Psoas muscle (tissue), 8 donors: ENCODE results near the gene KRTAP3-1. TPM values are rescaled to one million over a fixed set of nuclear protein-coding genes. Genes with fewer than 3 reads are reported as not detected.

ENCODE experiments used
- ATAC-seq, 4 donors: fragments of 200-7000 bp; cut with Tn5 transposase; one replicate each; pipeline ENCODE4 v1.9.1; 2020; ENCODE audit warnings: moderate library complexity in 3 of 4, mild to moderate bottlenecking in 2 of 4
- DNase-seq, 2 donors: peaks; one replicate each; pipeline ENCODE4 v3.0.0-alpha.2; 2020
- H3K27ac ChIP-seq: fragments of 200-600 bp; one replicate; pipeline ENCODE4 v1.8.0; 2022
- H3K27me3 ChIP-seq, 3 donors: fragments of 200-600 bp in 1 of 3; one replicate each; pipeline versions ENCODE4 v1.6.1 to v1.8.0; 2013 to 2022; ENCODE audit warnings: low read length in 2 of 3, mild to moderate bottlenecking in 2 of 3, moderate library complexity in 1 of 3; ENCODE audit not compliant: insufficient read depth in 3 of 3
- H3K36me3 ChIP-seq, 2 donors: fragments of 200-600 bp in 1 of 2; one replicate each; pipeline versions ENCODE4 v1.6.1 to v1.8.0; 2013 to 2022; ENCODE audit warnings: low read depth in 1 of 2, mild to moderate bottlenecking in 1 of 2, moderate library complexity in 1 of 2; ENCODE audit not compliant: insufficient read depth in 1 of 2
- H3K4me1 ChIP-seq: fragments of 200-600 bp; one replicate; pipeline ENCODE4 v1.8.0; 2022
- H3K4me3 ChIP-seq: fragments of 200-600 bp; one replicate; pipeline ENCODE4 v1.8.0; 2022; ENCODE audit warnings: mild to moderate bottlenecking
- H3K9me3 ChIP-seq: fragments of 200-600 bp; one replicate; pipeline ENCODE4 v1.8.0; 2022
- CTCF ChIP-seq: fragments of 200-600 bp; IDR thresholded peaks from one replicate; pipeline ENCODE4 v1.8.0; 2022; ENCODE audit warnings: antibody characterized with exemption
- WGBS, 3 donors: extraction: QIAGEN DNeasy Blood & Tissue Kit; methylation state at CpG; one replicate each; pipeline versions ENCODE4 v1.1.6 to v1.1.7; 2013; 5-methylcytosine and 5-hydroxymethylcytosine counted together
- intact Hi-C, 2 donors: fragments of 100-400 bp; cut with DNase I; formaldehyde crosslinking; loops; one replicate each; pipeline versions ENCODE4 v1.11.0 to v1.14.2; 2022
- polyA plus RNA-seq, 3 donors: library from polyadenylated mRNA; stranded (reverse); fragments of 200-250 nt; gene quantifications; one replicate each; pipeline ENCODE4 v1.2.3, GENCODE V29; 2013
- total RNA-seq, 4 donors: library from RNA; stranded (reverse); fragmentation: NEBNext Ultra II Directional in 2 of 4; extraction: Animal tissue kit (Norgen Biotek cat#: 25700) in 2 of 4; gene quantifications; one replicate each; pipeline versions ENCODE4 v1.2.1 to v1.2.4, GENCODE V29; 2021 to 2023
- donor health status: healthy with polysubstance abuse.
- donor health status: DM: no; HTN: no; CAD: no; lungs with moderate emphysema.
- donor health status: Bipolar disorder and iron deficiency.
- donor health status: healthy.
- donor health status: DM: yes; HTN: yes; CAD: no.
- donor health status: DM: no; HTN: no; CAD: no.
- donor health status: DM: no; HTN: no; CAD: no.
- donor health status: DM: yes; HTN: yes; CAD: no.

KRTAP3-1 gene
- total and polyA plus RNA-seq, 7 donors = not detected

- no peak for TF ChIP-seq CTCF
- Histone ChIP-seq H3K9me3 (no peaks in the 10 kb centered on the region), H3K27me3 (peaks cover 0 to 13% (median under 1%) of the 10 kb centered on the region in 3 donors), H3K27ac (no peak overlapping the region), H3K4me1 (no peaks in the 10 kb centered on the region), H3K36me3 (no peaks in the 10 kb centered on the region), H3K4me3 (no peak overlapping the region)
- intact Hi-C loops = no loop called here
- 77 to 89% (median 79%) methylated on average over 3 of the region's 3 CpGs for WGBS, 3 donors
- no peak for ATAC-seq
- no peak for DNase-seq
Measured at GRCh38 chr17:41024697-41025096, 15.8 kb upstream of the KRTAP3-1 start.

- Histone ChIP-seq H3K4me3 (no peak overlapping the region), H3K9me3 (no peaks in the 10 kb centered on the region), H3K4me1 (no peaks in the 10 kb centered on the region), H3K27me3 (no peaks in the 10 kb centered on the region), H3K36me3 (no peaks in the 10 kb centered on the region), H3K27ac (no peak overlapping the region)
- ATAC-seq (no peak), DNase-seq (no peak)
- no peak for TF ChIP-seq CTCF
- intact Hi-C loops = no loop called here
Measured at GRCh38 chr17:41020336-41020735, 11.4 kb upstream of the KRTAP3-1 start.

- no peak for TF ChIP-seq CTCF
- H3K27me3 ChIP-seq = no peaks in the 10 kb centered on the region
- H3K36me3 ChIP-seq = no peaks in the 10 kb centered on the region
- H3K27ac ChIP-seq = no peak overlapping the region
- no peak for ATAC-seq
- intact Hi-C loops = no loop called here
- H3K4me1 ChIP-seq = no peaks in the 10 kb centered on the region
- 88 to 90% (median 90%) methylated on average over 3 of the region's 3 CpGs for whole genome bisulfite sequencing, 3 donors
- H3K4me3 ChIP-seq = no peak overlapping the region
- no peaks in the 10 kb centered on the region for H3K9me3 ChIP-seq
- no peak for DNase-seq
Measured at GRCh38 chr17:41019415-41019814, 10.5 kb upstream of the KRTAP3-1 start.

- intact Hi-C loops = no loop called here
- H3K27ac ChIP-seq = no peak overlapping the region
- no peak overlapping the region for H3K4me3 ChIP-seq
- no peak for DNase-seq
- H3K36me3 ChIP-seq = no peaks in the 10 kb centered on the region
- no peak for ATAC-seq
- no peaks in the 10 kb centered on the region for H3K9me3 ChIP-seq
- no peaks in the 10 kb centered on the region for H3K27me3 ChIP-seq
- H3K4me1 ChIP-seq = no peaks in the 10 kb centered on the region
- 77 to 85% (median 82%) methylated on average over 3 of the region's 3 CpGs for WGBS, 3 donors
- TF ChIP-seq CTCF = no peak
Measured at GRCh38 chr17:41018541-41018940, 9.6 kb upstream of the KRTAP3-1 start.

- no peak for ATAC-seq
- Histone ChIP-seq H3K4me3 (no peak overlapping the region), H3K4me1 (no peaks in the 10 kb centered on the region), H3K36me3 (no peaks in the 10 kb centered on the region), H3K27ac (no peak overlapping the region), H3K9me3 (no peaks in the 10 kb centered on the region), H3K27me3 (no peaks in the 10 kb centered on the region)
- TF ChIP-seq CTCF = no peak
- intact Hi-C loops = no loop called here
- no peak for DNase-seq
- WGBS, 3 donors = 83 to 87% (median 83%) methylated on average over 13 of the region's 13 CpGs
Measured at GRCh38 chr17:41016578-41017215, 7.8 kb upstream of the KRTAP3-1 start.
